Stomach (tissue), 9 donors: ENCODE results near the gene MBNL2. TPM values are rescaled to one million over a fixed set of nuclear protein-coding genes. Genes with fewer than 3 reads are reported as not detected.

Experiments
- DNase-seq, 2 donors: peaks; one replicate each; pipeline versions ENCODE4 v3.0.0 to v3.0.0-alpha.2; 2013 to 2019
- H3K27ac ChIP-seq, 5 donors: fragments of 200-600 bp in 4 of 5; sonication (generic) in 4 of 5; one replicate each; pipeline ENCODE4 v1.5.1; 2013 to 2019; ENCODE audit warnings: mild to moderate bottlenecking in 1 of 5, moderate library complexity in 1 of 5
- H3K27me3 ChIP-seq, 3 donors: fragments of 200-600 bp; sonication (generic); one replicate each; pipeline ENCODE4 v1.5.1; 2017 to 2019; ENCODE audit warnings: mixed run types in 1 of 3
- H3K36me3 ChIP-seq, 4 donors: fragments of 200-600 bp; sonication (generic); 1 replicate in 3 of 4; 2 replicates in 1 of 4; pipeline ENCODE4 v1.5.1; 2016 to 2019
- H3K4me1 ChIP-seq, 4 donors: fragments of 200-600 bp; sonication (generic); one replicate each; pipeline ENCODE4 v1.5.1; 2016 to 2019
- H3K4me3 ChIP-seq, 4 donors: fragments of 200-600 bp; sonication (generic) in 3 of 4; one replicate each; pipeline ENCODE4 v1.5.1; 2016 to 2019; ENCODE audit warnings: mild to moderate bottlenecking in 1 of 4
- H3K9me3 ChIP-seq, 4 donors: fragments of 200-600 bp; sonication (generic); one replicate each; pipeline ENCODE4 v1.5.1; 2016 to 2019
- CTCF ChIP-seq, 7 experiments: fragments of 450-650 bp in 4 of 7; fragments of 200-600 bp in 3 of 7; sonication (generic) in 3 of 7; IDR thresholded peaks; one replicate each; pipeline ENCODE4 v1.5.1; 2016 to 2019; ENCODE audit warnings: antibody characterized with exemption in 7 of 7, control low read depth in 2 of 7, mild to moderate bottlenecking in 1 of 7
- EP300 ChIP-seq: sonication (generic); formaldehyde crosslinking; IDR thresholded peaks from one replicate; pipeline ENCODE4 v1.6.1; 2017; ENCODE audit warnings: antibody characterized with exemption
- POLR2A ChIP-seq, 4 donors: fragments of 450-650 bp; IDR thresholded peaks; one replicate each; pipeline ENCODE4 v1.6.1; 2016; ENCODE audit warnings: antibody characterized with exemption in 4 of 4, control low read depth in 2 of 4, mild to moderate bottlenecking in 1 of 4, moderate library complexity in 1 of 4
- POLR2AphosphoS5 ChIP-seq, 3 donors: sonication (generic); formaldehyde crosslinking; IDR thresholded peaks; one replicate each; pipeline ENCODE4 v1.6.1; 2016; ENCODE audit warnings: antibody characterized with exemption in 3 of 3
- WGBS, 5 donors: extraction: QIAGEN DNeasy Blood & Tissue Kit in 3 of 5; methylation state at CpG; one replicate each; pipeline versions ENCODE4 v1.1.5 to v1.1.7; 2013 to 2018; 5-methylcytosine and 5-hydroxymethylcytosine counted together
- intact Hi-C: fragments of 100-400 bp; cut with DNase I; formaldehyde crosslinking; loops from one replicate; pipeline ENCODE4 v1.15.1; 2023; ENCODE audit warnings: low total_unique reads
- polyA plus RNA-seq, 3 donors: library from polyadenylated mRNA; stranded (reverse); fragments of 200-250 nt; gene quantifications; one replicate each; pipeline ENCODE4 v1.2.3, GENCODE V29; 2013
- total RNA-seq, 5 donors: library from RNA; depleted of rRNA; stranded (reverse); fragments of >200 nt; gene quantifications; one replicate each; pipeline versions ENCODE4 v1.1.0 to v1.2.3, GENCODE V29; 2014 to 2016
- donor health status: healthy with polysubstance abuse.
- donor health status: Bipolar disorder and iron deficiency.
- donor health status: healthy.

MBNL2 gene
- total and polyA plus RNA-seq, 8 donors, result 8.3 to 74.5 (median 25.6) TPM

- WGBS, 5 donors, result 59 to 72% (median 70%) methylated on average over 3 of the region's 3 CpGs
- H3K4me3 ChIP-seq, result no peak overlapping the region
- H3K27ac ChIP-seq, result no peak overlapping the region
- no peak for DNase-seq
- intact Hi-C loops, result no loop called here
- H3K4me1 ChIP-seq, result peaks cover 45 to 92% (median 66%) of the 10 kb centered on the region in 4 donors
- H3K27me3 ChIP-seq, result no peaks in the 10 kb centered on the region
- H3K36me3 ChIP-seq, result peaks cover 0 to 5% (median 0%) of the 10 kb centered on the region in 4 donors
- no peaks in the 10 kb centered on the region for H3K9me3 ChIP-seq
- TF ChIP-seq EP300 (no peak), POLR2A (IDR thresholded peaks at IDR 0.05) (no peak), CTCF (IDR thresholded peaks at IDR 0.05) (no peak), POLR2AphosphoS5 (IDR thresholded peaks at IDR 0.05) (no peak)
Measured at GRCh38 chr13:97228850-97229521, 6.9 kb downstream of the MBNL2 start.

GRCh38 chr13:97229699-97230098 is 7.6 kb downstream of the MBNL2 start:
- 94 to 97% (median 97%) methylated on average over 3 of the region's 3 CpGs for WGBS, 5 donors
- H3K9me3 ChIP-seq, result no peaks in the 10 kb centered on the region

DNA sequence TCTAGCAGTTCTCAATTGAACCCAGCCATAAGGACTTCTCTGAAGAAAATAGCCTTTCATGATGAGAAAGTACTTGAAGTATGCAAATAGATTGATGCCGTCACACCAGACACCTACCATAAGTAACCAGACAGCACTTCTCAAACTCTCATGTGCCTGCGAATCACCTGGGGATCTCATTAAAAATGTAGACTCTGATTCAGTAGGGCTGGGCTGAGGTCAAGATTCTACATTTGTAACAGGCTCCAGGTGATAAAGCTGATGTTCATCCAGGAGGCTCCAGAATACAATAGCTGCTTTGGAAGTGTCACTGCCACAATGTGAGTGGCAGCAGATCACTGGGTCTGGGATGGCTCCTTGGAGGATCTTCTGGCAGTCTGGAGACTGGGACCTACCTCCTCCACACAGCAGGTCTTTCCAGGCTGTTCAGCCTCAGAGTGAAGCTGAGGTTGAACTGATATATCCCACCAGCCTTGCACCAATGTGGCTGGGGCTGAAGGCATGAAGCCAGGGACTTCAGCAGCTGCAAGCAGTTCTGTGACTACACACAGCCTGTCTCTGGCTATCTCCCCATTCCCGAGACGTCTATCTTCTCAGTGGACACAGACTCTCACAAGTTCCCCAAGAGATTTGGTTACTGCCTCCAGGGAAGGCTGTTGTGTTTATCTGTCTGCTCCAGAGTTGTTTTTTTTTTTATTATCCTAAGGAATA is 9.1 kb downstream of the MBNL2 start:
- 75 to 83% (median 79%) methylated on average over 4 of the region's 4 CpGs for WGBS, 5 donors
- peak overlapping the region in 2 of 5 donors; percentile 18 to 57 for H3K27ac ChIP-seq
- peaks cover 0 to 5% (median 0%) of the 10 kb centered on the region in 4 donors for H3K36me3 ChIP-seq
- no peak for DNase-seq
- H3K4me3 ChIP-seq, result no peak overlapping the region
- no peaks in the 10 kb centered on the region for H3K9me3 ChIP-seq
- peaks cover 50 to 96% (median 72%) of the 10 kb centered on the region in 4 donors for H3K4me1 ChIP-seq
- no peaks in the 10 kb centered on the region for H3K27me3 ChIP-seq
- no peak for TF ChIP-seq POLR2A (IDR thresholded peaks at IDR 0.05)
- TF ChIP-seq EP300, result no peak
- TF ChIP-seq CTCF (IDR thresholded peaks at IDR 0.05), result no peak
- no peak for TF ChIP-seq POLR2AphosphoS5 (IDR thresholded peaks at IDR 0.05)
- intact Hi-C loops, result no loop called here

More at GRCh38 chr13:97229699-97230098, 7.6 kb downstream of the MBNL2 start:
- no peak for DNase-seq
- intact Hi-C loops, result no loop called here
- TF ChIP-seq EP300 (no peak), POLR2AphosphoS5 (IDR thresholded peaks at IDR 0.05) (no peak), POLR2A (IDR thresholded peaks at IDR 0.05) (no peak)
- H3K4me3 ChIP-seq, result no peak overlapping the region
- H3K27me3 ChIP-seq, result no peaks in the 10 kb centered on the region
- peaks cover 50 to 96% (median 72%) of the 10 kb centered on the region in 4 donors for H3K4me1 ChIP-seq
- H3K27ac ChIP-seq, result no peak overlapping the region
- peaks cover 0 to 5% (median 0%) of the 10 kb centered on the region in 4 donors for H3K36me3 ChIP-seq

GRCh38 chr13:97231829-97232196 is 9.7 kb downstream of the MBNL2 start:
- intact Hi-C loops, result no loop called here
- WGBS, 5 donors, result 73 to 83% (median 77%) methylated on average over 6 of the region's 6 CpGs
- H3K27ac ChIP-seq, result peak overlapping the region in 2 of 5 donors; percentile 18 to 57

More at GRCh38 chr13:97231829-97232196, 9.7 kb downstream of the MBNL2 start:
- TF ChIP-seq CTCF (IDR thresholded peaks at IDR 0.05) (no peak), POLR2AphosphoS5 (IDR thresholded peaks at IDR 0.05) (no peak), POLR2A (IDR thresholded peaks at IDR 0.05) (no peak), EP300 (no peak)
- Histone ChIP-seq H3K4me1 (peaks cover 50 to 96% (median 72%) of the 10 kb centered on the region in 4 donors), H3K27me3 (no peaks in the 10 kb centered on the region), H3K4me3 (no peak overlapping the region), H3K36me3 (peaks cover 0 to 5% (median 0%) of the 10 kb centered on the region in 4 donors), H3K9me3 (no peaks in the 10 kb centered on the region)
- no peak for DNase-seq
